Measurements from ENCODE around the gene ATCAY. TPM values are rescaled to one million over a fixed set of nuclear protein-coding genes. Genes with fewer than 3 reads are reported as not detected.
"Not testable (repeated sequence)": the region's sequence is repeated elsewhere in the genome, so short reads cannot be mapped to it uniquely, and the experiment has no call there.

The ATCAY gene
- total RNA-seq, 2 donors from 2014 or later: not detected

DNA sequence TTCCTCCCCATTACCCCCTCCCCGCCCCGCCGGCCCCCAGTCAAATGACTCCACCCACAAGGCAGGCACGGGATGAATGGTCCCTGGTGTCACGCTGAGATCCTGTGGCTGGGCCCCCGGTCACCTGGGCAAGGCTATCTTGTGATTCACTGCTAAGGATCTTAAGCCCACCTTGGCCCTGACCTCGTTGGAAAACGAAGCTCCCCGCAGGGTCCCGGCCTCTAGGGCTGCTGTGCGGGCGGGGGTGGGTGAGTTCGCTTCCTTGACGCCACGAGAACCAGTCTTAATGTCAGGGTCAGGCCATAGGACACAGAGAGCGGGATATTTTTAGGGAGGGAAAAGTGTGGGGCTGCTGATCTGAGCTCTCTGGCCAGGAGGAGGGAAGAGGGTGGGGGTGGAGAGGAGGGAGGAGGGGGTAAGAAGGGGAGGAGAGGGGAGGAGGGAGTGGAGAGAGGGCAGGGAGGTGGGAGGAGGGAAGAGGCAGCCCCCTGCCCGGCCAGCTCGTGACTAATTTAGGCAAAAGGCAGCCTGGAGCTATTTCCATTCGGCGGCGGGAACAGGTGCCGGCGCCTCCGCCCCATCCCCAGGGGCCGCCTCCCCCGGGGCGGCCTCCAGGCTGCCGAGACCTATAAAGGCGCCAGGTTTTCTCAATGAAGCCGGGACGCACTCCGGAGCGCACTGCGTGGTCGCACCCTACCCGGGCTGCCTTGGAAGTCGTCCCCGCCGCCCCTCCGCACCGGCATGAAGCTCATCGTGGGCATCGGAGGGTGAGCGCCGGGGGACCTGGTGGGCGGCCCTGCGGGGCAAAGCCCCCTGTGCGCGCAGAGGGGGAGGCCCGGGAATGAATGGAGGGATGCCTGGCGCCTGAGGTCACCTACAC lies 52.7 kb downstream of the ATCAY start, which contains the start of gene NMRK2:
Gene NMRK2 (plus strand): TSS at position 139 of the 880 bp plus-strand sequence. CDS start 603 bp downstream, at position 742.
- H3K9me3 Mint-ChIP-seq: no peaks in the 10 kb centered on the region
- H3K27ac Mint-ChIP-seq: no peak within 1 kb of the TSS
- DNase-seq (ENCODE audit: low spot score): no peak
- no peak within 1 kb of the TSS for H3K4me3 Mint-ChIP-seq
- no peaks in the 10 kb centered on the region for H3K4me1 Mint-ChIP-seq (ENCODE audit: low read depth in 2 of 2)
- no peaks in the 10 kb centered on the region for H3K36me3 Mint-ChIP-seq
- H3K27me3 Mint-ChIP-seq: peaks cover 0 to 8% of the 10 kb centered on the region in 2 donors
- ATAC-seq: no peak

DNA sequence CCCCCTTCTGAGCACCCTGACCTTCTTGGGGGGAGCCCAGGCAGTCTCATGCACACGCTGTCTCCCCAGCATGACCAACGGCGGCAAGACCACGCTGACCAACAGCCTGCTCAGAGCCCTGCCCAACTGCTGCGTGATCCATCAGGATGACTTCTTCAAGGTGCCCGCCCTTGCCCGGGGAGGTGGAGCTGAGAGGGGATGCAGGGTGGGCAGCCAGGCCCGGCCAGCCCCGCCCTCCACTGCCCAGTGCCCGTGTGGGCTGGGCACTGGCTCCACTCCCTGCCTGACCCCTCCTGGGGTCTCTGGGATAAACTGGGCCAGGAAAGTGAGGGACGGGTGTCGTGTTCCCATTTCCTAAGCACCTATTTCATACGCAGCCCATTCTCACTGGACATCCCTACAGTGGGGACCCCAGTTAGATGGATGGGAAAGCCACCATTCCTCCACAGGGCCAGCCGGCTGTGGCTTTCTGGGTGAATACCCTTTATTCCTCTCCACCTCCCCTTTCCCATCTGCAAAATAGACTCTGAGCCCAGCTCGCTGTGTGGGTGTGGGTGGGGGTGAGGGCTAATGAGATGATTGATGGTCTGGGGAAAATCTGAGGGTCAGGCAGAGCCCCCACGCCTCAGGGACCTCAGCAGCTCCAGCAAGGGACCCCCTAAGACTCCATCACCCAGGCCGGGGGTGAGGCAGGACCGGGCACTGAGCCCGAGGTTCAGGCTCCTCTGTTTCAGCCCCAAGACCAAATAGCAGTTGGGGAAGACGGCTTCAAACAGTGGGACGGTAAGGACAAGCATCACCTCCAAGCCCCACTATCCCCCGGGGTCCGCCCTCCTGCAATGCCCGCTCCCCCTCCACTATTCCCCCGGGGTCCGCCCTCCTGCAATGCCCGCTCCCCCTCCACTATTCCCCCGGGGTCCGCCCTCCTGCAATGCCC lies 56.3 kb downstream of the ATCAY start:
- H3K36me3 Mint-ChIP-seq: no peaks in the 10 kb centered on the region
- peaks cover 0 to 2% of the 10 kb centered on the region in 2 donors for H3K27me3 Mint-ChIP-seq
- no peaks in the 10 kb centered on the region for H3K4me1 Mint-ChIP-seq (ENCODE audit: low read depth in 2 of 2)
- H3K9me3 Mint-ChIP-seq: no peaks in the 10 kb centered on the region
- H3K4me3 Mint-ChIP-seq: no peak overlapping the region
- DNase-seq (ENCODE audit: low spot score) (no peak), ATAC-seq (no peak)
- H3K27ac Mint-ChIP-seq: no peak overlapping the region

DNA sequence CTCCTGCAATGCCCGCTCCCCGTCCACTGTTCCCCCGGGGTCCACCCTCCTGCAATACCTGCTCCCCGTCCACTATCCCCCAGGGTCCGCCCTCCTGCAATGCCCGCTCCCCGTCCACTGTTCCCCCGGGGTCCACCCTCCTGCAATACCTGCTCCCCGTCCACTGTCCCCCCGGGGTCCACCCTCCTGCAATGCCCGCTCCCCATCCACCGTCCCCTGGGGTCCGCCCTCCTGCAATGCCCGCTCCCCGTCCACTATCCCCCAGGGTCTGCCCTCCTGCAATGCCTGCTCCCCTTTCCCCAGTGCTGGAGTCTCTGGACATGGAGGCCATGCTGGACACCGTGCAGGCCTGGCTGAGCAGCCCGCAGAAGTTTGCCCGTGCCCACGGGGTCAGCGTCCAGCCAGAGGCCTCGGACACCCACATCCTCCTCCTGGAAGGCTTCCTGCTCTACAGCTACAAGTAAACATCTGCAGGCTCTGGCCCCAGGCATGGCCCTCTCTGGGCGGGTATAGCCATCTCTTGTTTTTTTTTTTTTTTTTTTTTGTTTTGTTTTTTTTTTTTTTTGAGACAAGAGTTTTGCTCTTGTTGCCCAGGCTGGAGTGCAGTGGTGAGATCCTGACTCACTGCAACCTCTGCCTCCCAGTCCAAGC lies 57.9 kb downstream of the ATCAY start:
- not testable (repeated sequence) for H3K4me3 Mint-ChIP-seq; H3K27me3 Mint-ChIP-seq; H3K27ac Mint-ChIP-seq; DNase-seq (ENCODE audit: low spot score); H3K9me3 Mint-ChIP-seq; ATAC-seq; H3K4me1 Mint-ChIP-seq (ENCODE audit: low read depth in 2 of 2); H3K36me3 Mint-ChIP-seq

DNA sequence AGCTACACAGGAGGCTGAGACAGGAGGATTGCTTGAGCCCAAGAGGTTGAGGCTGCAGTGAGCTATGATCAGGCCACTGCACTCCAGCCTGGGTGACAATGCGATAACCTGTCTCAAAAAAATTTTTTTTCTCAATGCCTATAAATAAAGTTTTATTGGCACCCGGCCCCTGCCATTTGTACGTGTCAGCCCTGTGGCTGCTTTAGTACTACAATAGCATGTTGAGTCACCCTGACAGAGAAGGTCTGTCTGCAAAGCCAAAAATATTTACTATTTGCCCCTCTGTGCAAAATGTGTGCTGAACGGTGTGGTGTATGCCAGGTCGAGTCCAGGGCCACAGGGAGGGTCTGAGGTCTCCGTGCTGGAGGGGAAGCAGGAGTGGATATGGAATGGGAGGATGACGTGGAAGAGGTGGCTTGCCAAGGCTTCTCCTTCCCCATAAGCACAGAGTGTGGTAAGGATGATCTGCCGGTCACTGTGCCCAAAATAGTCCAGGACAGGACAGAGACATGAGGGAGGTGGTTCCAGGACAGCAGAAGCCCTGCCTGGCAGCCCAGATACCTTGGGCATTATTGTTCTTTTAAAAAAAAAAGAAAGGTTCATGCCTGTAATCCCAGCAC lies 62.4 kb downstream of the ATCAY start:
- Mint-ChIP-seq H3K4me1 (ENCODE audit: low read depth in 2 of 2) (peaks cover 4 to 8% of the 10 kb centered on the region in 2 donors), H3K27ac (no peak overlapping the region), H3K36me3 (no peaks in the 10 kb centered on the region), H3K4me3 (no peak overlapping the region), H3K27me3 (no peaks in the 10 kb centered on the region), H3K9me3 (no peaks in the 10 kb centered on the region)
- ATAC-seq (no peak), DNase-seq (ENCODE audit: low spot score) (no peak)

DNA sequence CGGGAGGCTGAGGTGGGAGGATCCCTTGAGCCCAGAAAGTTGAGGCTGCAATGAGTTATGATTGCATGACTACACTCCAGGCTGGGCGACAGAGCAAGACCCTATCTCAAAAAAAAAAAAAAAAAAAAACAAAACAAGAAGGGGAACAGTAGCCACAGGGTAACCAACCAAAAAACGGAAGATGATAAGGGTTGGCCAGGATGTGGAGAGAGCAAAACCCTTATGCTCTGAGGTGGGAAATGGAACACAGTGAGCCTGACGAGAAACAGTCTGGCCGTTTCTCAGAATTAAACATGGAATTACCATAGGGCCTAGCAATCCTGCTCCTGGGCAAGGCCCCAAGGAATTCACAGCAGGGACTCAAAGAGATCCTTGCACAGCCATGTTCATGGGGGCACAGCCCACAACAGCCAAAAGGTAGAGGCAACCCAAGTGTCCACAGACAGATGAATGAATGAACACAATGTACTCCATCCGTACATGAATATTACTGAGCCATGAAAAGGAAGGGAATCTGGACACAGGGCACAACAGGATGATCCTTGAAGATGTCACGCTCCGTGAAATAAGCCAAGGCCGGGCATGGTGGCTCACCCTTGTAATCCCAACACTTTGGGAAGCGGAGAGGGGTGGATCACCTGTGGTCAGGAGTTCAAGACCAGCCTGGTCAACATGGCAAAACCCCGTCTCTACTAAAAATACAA lies 63.7 kb downstream of the ATCAY start:
- Mint-ChIP-seq H3K4me3 (no peak overlapping the region), H3K27ac (peak overlapping the region in 1 of 2 donors; percentile 44), H3K9me3 (no peaks in the 10 kb centered on the region), H3K27me3 (no peaks in the 10 kb centered on the region), H3K36me3 (no peaks in the 10 kb centered on the region), H3K4me1 (ENCODE audit: low read depth in 2 of 2) (peaks cover 4 to 8% of the 10 kb centered on the region in 2 donors)
- ATAC-seq (no peak), DNase-seq (ENCODE audit: low spot score) (no peak)

DNA sequence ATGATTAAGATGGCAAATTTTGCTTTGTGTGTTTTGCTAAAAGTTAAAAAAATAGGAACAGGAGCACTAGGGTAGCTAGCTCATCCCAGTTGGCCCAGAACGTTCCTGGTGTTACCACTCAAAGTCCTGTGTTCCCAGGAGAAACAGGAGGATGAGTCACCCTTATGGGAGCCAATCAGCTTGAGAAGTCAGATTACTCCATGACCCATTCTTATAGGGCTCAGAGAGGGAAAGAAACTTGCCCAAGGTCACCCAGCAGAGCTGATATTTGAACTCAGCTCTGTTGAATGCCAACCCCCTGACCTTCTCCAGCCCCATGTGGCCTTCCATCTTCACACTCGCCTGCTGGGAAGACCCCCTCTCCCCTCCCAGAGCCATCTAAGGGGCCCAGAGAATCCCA lies 65.4 kb downstream of the ATCAY start:
- Mint-ChIP-seq H3K27ac (no peak overlapping the region), H3K27me3 (no peaks in the 10 kb centered on the region), H3K4me1 (ENCODE audit: low read depth in 2 of 2) (peaks cover 5 to 8% of the 10 kb centered on the region in 2 donors), H3K36me3 (no peaks in the 10 kb centered on the region), H3K9me3 (no peaks in the 10 kb centered on the region), H3K4me3 (no peak overlapping the region)
- no peak for ATAC-seq
- no peak for DNase-seq (ENCODE audit: low spot score)

DNA sequence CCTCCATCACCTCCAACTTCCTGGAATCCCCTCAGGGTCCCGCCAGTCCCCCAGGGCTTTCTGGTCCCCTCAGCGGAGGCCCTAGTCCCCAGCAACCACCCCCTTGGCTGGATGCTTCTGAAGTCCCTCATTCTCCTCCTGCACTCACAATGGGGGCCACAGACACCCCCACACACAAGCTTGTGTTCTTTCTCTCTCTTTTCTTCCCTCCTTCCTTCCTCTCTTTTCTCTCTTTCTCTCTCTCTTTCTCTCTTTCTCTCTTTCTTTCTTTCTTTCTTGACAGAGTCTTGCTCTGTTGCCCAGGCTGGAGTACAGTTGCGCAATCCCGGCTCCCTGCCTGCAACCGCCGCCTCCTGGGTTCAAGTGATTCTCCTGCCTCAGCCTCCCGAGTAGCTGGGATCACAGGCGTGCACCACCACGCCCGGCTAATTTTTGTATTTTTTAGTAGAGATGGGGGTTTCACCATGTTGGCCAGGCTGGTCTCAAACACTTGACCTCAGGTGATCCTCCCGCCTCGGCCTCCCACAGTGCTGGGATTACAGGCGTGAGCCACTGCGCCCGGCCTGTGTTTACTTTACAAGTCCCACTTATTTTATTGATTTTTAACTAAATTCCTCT lies 66.9 kb downstream of the ATCAY start:
- DNase-seq (ENCODE audit: low spot score); H3K9me3 Mint-ChIP-seq; H3K27me3 Mint-ChIP-seq; H3K4me3 Mint-ChIP-seq; ATAC-seq; H3K36me3 Mint-ChIP-seq; H3K27ac Mint-ChIP-seq: not testable (repeated sequence)
- peaks cover 11 to 16% of the 10 kb centered on the region in 2 donors for H3K4me1 Mint-ChIP-seq (ENCODE audit: low read depth in 2 of 2)

DNA sequence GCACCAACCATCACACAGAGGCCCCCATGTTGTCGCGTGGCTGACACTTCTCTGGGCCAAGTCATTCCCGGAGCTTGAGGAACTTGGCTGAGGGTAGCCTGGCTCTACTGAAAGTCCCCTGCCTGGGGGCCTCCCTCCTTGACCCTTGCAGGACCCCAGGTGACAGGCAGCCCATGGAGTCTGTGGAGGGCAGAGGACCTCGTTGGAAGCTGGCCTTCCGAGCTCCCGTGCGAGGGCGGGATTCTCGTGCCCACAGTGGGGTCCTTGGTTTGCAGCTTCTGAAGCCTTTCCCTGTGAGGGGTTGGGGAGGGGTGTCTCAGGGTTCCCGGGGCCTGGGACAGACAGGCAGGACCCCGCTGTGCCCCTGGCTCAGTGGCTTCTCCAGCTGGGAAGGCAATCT lies 68.8 kb downstream of the ATCAY start:
- ATAC-seq: no peak
- no peaks in the 10 kb centered on the region for H3K36me3 Mint-ChIP-seq
- DNase-seq (ENCODE audit: low spot score): no peak
- no peak overlapping the region for H3K4me3 Mint-ChIP-seq
- peaks cover 8 to 20% of the 10 kb centered on the region in 2 donors for H3K4me1 Mint-ChIP-seq (ENCODE audit: low read depth in 2 of 2)
- peak overlapping the region in 1 of 2 donors; percentile 27 for H3K27ac Mint-ChIP-seq
- no peaks in the 10 kb centered on the region for H3K27me3 Mint-ChIP-seq
- no peaks in the 10 kb centered on the region for H3K9me3 Mint-ChIP-seq

DNA sequence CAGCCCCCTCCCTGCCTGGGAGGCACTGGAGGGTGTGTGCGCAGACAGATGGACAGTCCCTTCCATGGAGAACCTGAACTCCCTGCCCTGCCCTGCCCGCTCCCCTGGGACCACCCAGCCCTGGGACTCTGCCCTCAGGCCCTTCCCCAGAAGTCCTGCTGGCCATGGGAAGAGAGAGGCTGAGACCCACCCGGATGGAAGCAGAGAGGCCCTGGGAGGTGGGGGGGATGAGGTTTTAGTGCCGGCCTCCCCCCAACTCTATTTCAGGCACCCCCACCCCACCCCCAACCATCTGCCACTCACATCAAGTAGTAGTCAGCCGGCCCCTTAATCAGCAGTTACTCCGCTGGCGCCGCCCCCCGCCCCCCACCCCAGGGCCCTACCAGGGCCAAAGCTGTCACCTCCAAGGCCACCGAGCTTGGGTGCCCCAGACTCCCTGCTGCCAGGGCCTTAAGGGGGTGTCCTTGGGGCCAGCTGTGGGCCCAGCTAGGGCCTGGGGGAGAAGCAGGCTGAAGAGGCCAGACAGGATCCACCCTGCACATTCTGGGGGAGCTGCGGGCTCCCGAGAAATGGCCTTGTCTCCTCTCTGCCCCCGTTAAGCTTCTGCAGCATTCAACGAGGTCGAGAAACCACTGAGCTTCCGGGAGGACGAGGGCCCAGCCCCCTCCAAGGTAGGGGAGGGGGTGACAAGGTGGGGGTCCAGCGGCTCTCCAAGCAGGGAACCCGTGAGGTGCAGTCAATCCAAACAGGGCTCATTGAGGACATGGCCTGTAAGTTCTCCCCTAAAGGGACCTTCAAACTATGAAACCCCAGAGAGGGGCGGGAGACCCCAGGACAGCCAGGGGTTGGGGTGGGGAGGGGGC lies 69.7 kb downstream of the ATCAY start:
- no peak for DNase-seq (ENCODE audit: low spot score)
- Mint-ChIP-seq H3K4me3 (peak overlapping the region; percentile 83), H3K9me3 (no peaks in the 10 kb centered on the region), H3K27me3 (no peaks in the 10 kb centered on the region), H3K4me1 (ENCODE audit: low read depth in 2 of 2) (peaks cover 7 to 18% of the 10 kb centered on the region in 2 donors), H3K27ac (peak overlapping the region; percentile 84 to 85), H3K36me3 (no peaks in the 10 kb centered on the region)
- peak in 1 of 2 donors; percentile 29 for ATAC-seq

DNA sequence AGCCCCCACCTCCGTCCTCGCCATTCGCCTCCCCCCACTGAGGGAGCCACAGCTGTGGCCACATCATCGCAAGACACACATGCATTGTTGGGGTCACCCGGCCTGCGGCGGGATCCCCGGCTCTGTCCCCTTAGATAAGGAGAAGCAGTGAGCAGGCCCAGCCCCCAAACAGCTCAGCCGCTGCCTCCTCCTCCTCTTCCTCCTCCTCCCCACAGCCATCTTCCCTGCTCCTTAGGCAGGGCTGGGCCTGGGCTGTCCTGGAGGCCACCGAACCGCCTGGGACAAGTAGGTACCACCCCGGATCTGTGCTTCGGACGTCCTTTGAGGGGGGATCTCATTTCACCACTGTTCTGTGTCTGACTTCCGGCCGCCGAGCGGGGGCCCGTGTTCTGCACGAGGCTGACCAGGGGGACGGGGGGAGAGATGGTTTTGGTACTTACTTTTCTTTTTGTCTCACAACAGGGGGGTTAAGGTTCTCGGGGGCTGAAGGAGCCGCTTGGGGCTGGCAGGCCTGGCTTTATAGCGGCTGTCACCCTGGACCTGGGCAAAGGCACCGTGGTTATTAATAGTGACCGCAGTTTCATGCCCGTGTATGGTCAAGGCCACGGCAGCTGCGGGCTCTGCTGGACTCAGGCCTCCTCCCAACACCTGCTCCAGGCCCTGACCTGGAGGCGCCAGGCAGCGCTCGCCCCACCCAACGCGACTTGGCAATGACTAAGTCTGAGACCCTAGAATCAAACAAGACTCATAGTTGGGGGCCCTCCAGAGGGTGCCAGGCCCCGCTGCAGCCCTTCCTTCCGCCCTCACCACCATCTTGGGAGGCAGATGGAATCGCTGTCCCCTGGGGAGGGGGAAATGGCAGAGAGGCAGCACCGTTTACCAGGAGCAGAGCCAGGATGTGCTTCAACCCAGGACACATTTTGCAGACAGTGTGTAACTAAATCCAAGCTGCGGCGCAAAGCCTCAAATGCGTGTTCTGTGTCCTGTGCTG lies 70.7 kb downstream of the ATCAY start:
- peak overlapping the region; percentile 84 to 85 for H3K27ac Mint-ChIP-seq
- no peaks in the 10 kb centered on the region for H3K36me3 Mint-ChIP-seq
- peaks cover 7 to 18% of the 10 kb centered on the region in 2 donors for H3K4me1 Mint-ChIP-seq (ENCODE audit: low read depth in 2 of 2)
- DNase-seq (ENCODE audit: low spot score) (no peak), ATAC-seq (peak; percentile 64 to 72)
- H3K9me3 Mint-ChIP-seq: no peaks in the 10 kb centered on the region
- H3K4me3 Mint-ChIP-seq: peak overlapping the region; percentile 83
- H3K27me3 Mint-ChIP-seq: no peaks in the 10 kb centered on the region

DNA sequence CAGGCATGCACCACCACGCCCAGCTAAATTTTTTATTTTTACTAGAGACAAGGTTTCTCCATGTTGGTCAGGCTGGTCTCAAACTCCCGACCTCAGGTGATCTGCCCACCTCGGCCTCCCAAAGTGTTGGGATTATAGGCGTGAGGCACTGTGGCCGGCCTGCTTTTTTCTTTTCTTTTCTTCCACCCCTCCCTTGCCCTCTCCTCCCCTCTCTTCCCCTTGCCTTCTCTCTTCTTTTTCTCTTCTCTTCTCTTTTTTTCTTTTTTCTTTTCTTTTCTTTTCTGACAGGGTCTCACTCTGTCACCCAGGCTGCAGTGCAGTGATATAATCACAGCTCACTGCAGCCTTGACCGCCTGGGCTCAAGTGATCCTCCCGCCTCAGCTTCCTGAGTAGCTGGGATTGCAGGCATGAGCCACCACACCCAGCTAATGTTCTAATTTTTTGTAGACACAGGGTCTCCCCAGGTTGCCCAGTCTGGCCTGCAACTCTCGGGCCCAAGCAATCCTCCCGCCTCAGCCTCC lies 72.3 kb downstream of the ATCAY start:
- H3K27ac Mint-ChIP-seq: peak overlapping the region; percentile 19 to 91
- not testable (repeated sequence) for DNase-seq (ENCODE audit: low spot score); H3K36me3 Mint-ChIP-seq; H3K9me3 Mint-ChIP-seq; ATAC-seq; H3K27me3 Mint-ChIP-seq; H3K4me3 Mint-ChIP-seq
- peaks cover 7 to 15% of the 10 kb centered on the region in 2 donors for H3K4me1 Mint-ChIP-seq (ENCODE audit: low read depth in 2 of 2)

Data from natural killer cell treated with Interleukin-12 subunit alpha and Interleukin-12 subunit beta and Interleukin-15 and Interleukin-18, amount 100 ng/mL, for 72 hours (primary cell).